Panc1 (cell line): ENCODE measurements around the gene RAP1GAP2. TPM values are rescaled to one million over a fixed set of nuclear protein-coding genes. Genes with fewer than 3 reads are reported as not detected.

Experiments
- ATAC-seq: fragments of 200-7000 bp; cut with Tn5 transposase; 2 replicates; pipeline ENCODE4 v1.9.1; 2020; ENCODE audit warnings: mild to moderate bottlenecking, moderate library complexity
- BruUV-seq: library from RNA; stranded (reverse); fragments of 400-500 nt; replicated peaks from 2 replicates; lab custom pipeline; 2021; lab: Mats Ljungman, UMichigan
- CTCF ChIA-PET: fragments of 300-600 bp; sonication (Branson Sonifier 250); formaldehyde crosslinking; loops from one replicate; lab custom pipeline; 2022; ENCODE audit warnings: antibody characterized with exemption; lab: Charles Lee
- POLR2A ChIA-PET: fragments of 300-600 bp; sonication (Branson Sonifier 250); formaldehyde crosslinking; loops from one replicate; lab custom pipeline; 2022; ENCODE audit warnings: antibody characterized with exemption; lab: Charles Lee
- DNase-seq: peaks from one replicate; pipeline ENCODE4 v3.0.0-alpha.2; 2010; ENCODE audit warnings: low read depth, low spot score
- H3K27ac ChIP-seq: 2 replicates; pipeline ENCODE4 v1.5.1; 2011; ENCODE audit warnings: mild to moderate bottlenecking, low read length, inconsistent platforms
- H3K27me3 ChIP-seq: fragments of 200-500 bp; sonication (Bioruptor generic); 2 replicates; pipeline ENCODE4 v1.6.0; 2014; ENCODE audit warnings: low read length, inconsistent platforms; ENCODE audit not compliant: control insufficient read depth, insufficient read depth
- H3K36me3 ChIP-seq: fragments of 200-500 bp; sonication (Bioruptor generic); 2 replicates; pipeline ENCODE4 v1.5.1; 2014; ENCODE audit warnings: inconsistent platforms, mild to moderate bottlenecking, low read length, moderate library complexity; ENCODE audit not compliant: control insufficient read depth, insufficient read depth
- H3K4me1 ChIP-seq: 2 replicates; pipeline ENCODE4 v1.5.1; 2011; ENCODE audit warnings: inconsistent platforms, mild to moderate bottlenecking, low read length, moderate library complexity; ENCODE audit not compliant: control insufficient read depth, insufficient read depth
- H3K4me3 ChIP-seq, 2 experiments: 2 replicates each; pipeline ENCODE4 v1.5.1; 2011 to 2012; ENCODE audit warnings: low read depth in 2 of 2, low read length in 2 of 2, mild to moderate bottlenecking in 2 of 2, inconsistent platforms in 1 of 2, moderate library complexity in 1 of 2
- H3K9me3 ChIP-seq: fragments of 200-500 bp; sonication (Bioruptor generic); 2 replicates; pipeline ENCODE4 v1.5.1; 2014; ENCODE audit warnings: low read depth, mild to moderate bottlenecking, inconsistent platforms, low read length, moderate library complexity; ENCODE audit not compliant: control insufficient read depth, insufficient read depth
- POLR2AphosphoS5 ChIP-seq: IDR thresholded peaks from 2 replicates; pipeline ENCODE4 v1.6.1; 2012; ENCODE audit warnings: mild to moderate bottlenecking, low read depth, low read length, moderate library complexity
- REST ChIP-seq, 2 experiments: IDR thresholded peaks; 2 replicates each; pipeline ENCODE4 v1.6.1; 2011 to 2012; ENCODE audit warnings: low read depth in 2 of 2, control low read depth in 1 of 2, low read length in 1 of 2, mild to moderate bottlenecking in 1 of 2, moderate library complexity in 1 of 2; ENCODE audit not compliant: insufficient read depth in 1 of 2
- SIN3A ChIP-seq: IDR thresholded peaks from 2 replicates; pipeline ENCODE4 v1.6.1; 2012; ENCODE audit warnings: low read depth, mild to moderate bottlenecking, low read length, moderate library complexity, borderline replicate concordance; ENCODE audit not compliant: insufficient read depth
- TCF7L2 ChIP-seq: IDR thresholded peaks from 2 replicates; pipeline ENCODE4 v1.6.1; 2011; ENCODE audit warnings: mild to moderate bottlenecking, low read depth, low read length, inconsistent platforms
- in situ Hi-C: cut with HindIII; loops from 2 replicates; pipeline ENCODE4 v1.10.0; 2016; ENCODE audit warnings: low sequenced_read_pairs, low pct_unique_long_range_greater_than_20kb
- intact Hi-C: fragments of 100-400 bp; cut with micrococcal nuclease; formaldehyde crosslinking; loops from one replicate; pipeline ENCODE4 v1.10.0; 2022; ENCODE audit not compliant: unreplicated experiment
- total RNA-seq: library from RNA; stranded (reverse); gene quantifications from one replicate; pipeline ENCODE4 v1.2.1, GENCODE V29; 2021; ENCODE audit not compliant: unreplicated experiment
- TF ChIP-seq, protein P1 (sequence below): fragments of 450-650 bp; IDR thresholded peaks from 2 replicates; pipeline ENCODE4 v1.5.1; 2017; ENCODE audit warnings: mild to moderate bottlenecking

Gene RAP1GAP2
- total RNA-seq, 1 experiment from 2014 or later, result 10.0 TPM

DNA sequence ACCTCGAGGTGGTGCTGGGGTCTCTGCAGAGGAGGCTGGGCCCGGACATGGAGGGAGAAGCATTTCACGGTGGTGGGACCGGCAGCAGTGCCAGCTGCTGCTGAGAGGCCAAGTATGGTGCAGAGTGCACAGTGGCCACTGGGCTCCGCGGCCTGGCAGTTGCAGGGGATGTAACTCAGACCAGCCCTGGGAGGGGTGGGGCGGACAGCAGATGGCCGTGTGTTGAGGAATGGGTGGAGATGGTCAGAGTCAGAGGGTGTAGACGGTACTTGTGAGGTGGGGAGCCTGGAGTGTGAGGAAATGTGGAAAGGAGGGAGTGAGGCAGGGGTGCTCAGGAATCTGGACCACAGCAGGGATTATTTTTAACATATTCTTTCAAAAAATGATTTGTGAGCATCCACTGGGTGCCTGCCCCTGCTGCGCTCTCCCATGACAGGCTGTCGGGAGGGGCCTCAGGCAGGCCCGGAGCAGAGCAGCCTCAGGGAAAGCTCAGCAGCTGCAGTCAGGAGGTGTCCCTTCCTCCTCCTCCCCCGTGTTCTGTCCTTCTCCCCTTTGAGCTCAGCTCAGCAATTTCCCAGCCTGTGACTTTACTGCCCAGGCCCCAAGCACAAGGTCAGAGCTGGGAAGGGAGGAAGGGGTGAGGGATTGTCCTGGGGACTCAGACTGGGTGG, 113.1 kb downstream of the RAP1GAP2 start:
- POLR2A ChIA-PET, result interaction anchor here (0.5 kb wide), 1 partner anchor 129 kb away, joined by 8 read pairs; no protein-coding TSS in a partner anchor
- Histone ChIP-seq H3K27ac (no peak overlapping the region), H3K36me3 (no peaks in the 10 kb centered on the region), H3K4me1 (no peaks in the 10 kb centered on the region), H3K4me3 (no peak overlapping the region), H3K9me3 (no peaks in the 10 kb centered on the region), H3K27me3 (no peaks in the 10 kb centered on the region)
- ATAC-seq (no peak), DNase-seq (no peak)
- intact Hi-C loops, result no loop called here
- in situ Hi-C loops, result no loop called here
- no TSS peak for BruUV-seq
- TF ChIP-seq, protein P1, sequence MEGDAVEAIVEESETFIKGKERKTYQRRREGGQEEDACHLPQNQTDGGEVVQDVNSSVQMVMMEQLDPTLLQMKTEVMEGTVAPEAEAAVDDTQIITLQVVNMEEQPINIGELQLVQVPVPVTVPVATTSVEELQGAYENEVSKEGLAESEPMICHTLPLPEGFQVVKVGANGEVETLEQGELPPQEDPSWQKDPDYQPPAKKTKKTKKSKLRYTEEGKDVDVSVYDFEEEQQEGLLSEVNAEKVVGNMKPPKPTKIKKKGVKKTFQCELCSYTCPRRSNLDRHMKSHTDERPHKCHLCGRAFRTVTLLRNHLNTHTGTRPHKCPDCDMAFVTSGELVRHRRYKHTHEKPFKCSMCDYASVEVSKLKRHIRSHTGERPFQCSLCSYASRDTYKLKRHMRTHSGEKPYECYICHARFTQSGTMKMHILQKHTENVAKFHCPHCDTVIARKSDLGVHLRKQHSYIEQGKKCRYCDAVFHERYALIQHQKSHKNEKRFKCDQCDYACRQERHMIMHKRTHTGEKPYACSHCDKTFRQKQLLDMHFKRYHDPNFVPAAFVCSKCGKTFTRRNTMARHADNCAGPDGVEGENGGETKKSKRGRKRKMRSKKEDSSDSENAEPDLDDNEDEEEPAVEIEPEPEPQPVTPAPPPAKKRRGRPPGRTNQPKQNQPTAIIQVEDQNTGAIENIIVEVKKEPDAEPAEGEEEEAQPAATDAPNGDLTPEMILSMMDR, result no peak
- TF ChIP-seq SIN3A (no peak), POLR2AphosphoS5 (no peak), TCF7L2 (no peak), REST (IDR thresholded peaks at IDR 0.05; ENCODE audit: insufficient read depth in 1 of 2, low read depth in 2 of 2, low read length in 1 of 2) (no peak)
- CTCF ChIA-PET, result no interaction called here

- no TSS peak for BruUV-seq
- in situ Hi-C loops (no loop called here), intact Hi-C loops (no loop called here)
- DNase-seq (no peak), ATAC-seq (no peak)
- no peaks in the 10 kb centered on the region for H3K36me3 ChIP-seq
- POLR2A ChIA-PET, result no interaction called here
- no peak for TF ChIP-seq TCF7L2
- H3K27ac ChIP-seq, result no peak overlapping the region
- CTCF ChIA-PET, result no interaction called here
- no peaks in the 10 kb centered on the region for H3K4me1 ChIP-seq
- H3K27me3 ChIP-seq, result no peaks in the 10 kb centered on the region
- H3K4me3 ChIP-seq, result no peak overlapping the region
- H3K9me3 ChIP-seq, result no peaks in the 10 kb centered on the region
Measured at GRCh38 chr17:2909846-2910234, 113.6 kb downstream of the RAP1GAP2 start.

- ATAC-seq, result no peak
- in situ Hi-C loops (no loop called here), intact Hi-C loops (no loop called here)
- Histone ChIP-seq H3K9me3 (no peaks in the 10 kb centered on the region), H3K4me1 (no peaks in the 10 kb centered on the region), H3K27ac (no peak overlapping the region), H3K36me3 (no peaks in the 10 kb centered on the region), H3K4me3 (no peak overlapping the region), H3K27me3 (no peaks in the 10 kb centered on the region)
- no peak for TF ChIP-seq REST (IDR thresholded peaks at IDR 0.05; ENCODE audit: insufficient read depth in 1 of 2, low read depth in 2 of 2, low read length in 1 of 2)
- TF ChIP-seq SIN3A, result no peak
- TF ChIP-seq TCF7L2, result no peak
- TF ChIP-seq POLR2AphosphoS5, result no peak
- TF ChIP-seq, protein P1, result no peak
- ChIA-PET POLR2A (no interaction called here), CTCF (no interaction called here)
- no TSS peak for BruUV-seq
- DNase-seq, result no peak
Measured at GRCh38 chr17:2911035-2911754, 115.0 kb downstream of the RAP1GAP2 start.
